Rectal smooth muscle tissue (tissue), 1 donor: ENCODE measurements around the gene RAB20.
"Not testable (repeated sequence)": the region's sequence is repeated elsewhere in the genome, so short reads cannot be mapped to it uniquely, and the experiment has no call there.

Experiments used
- H3K27ac ChIP-seq: one replicate; pipeline ENCODE4 v1.7.0; 2013; ENCODE audit warnings: low read depth, low read length, inconsistent platforms
- H3K27me3 ChIP-seq: one replicate; pipeline ENCODE4 v1.7.0; 2013; ENCODE audit warnings: low read length; ENCODE audit not compliant: control insufficient read depth, insufficient read depth
- H3K36me3 ChIP-seq: one replicate; pipeline ENCODE4 v1.7.0; 2013; ENCODE audit warnings: low read length; ENCODE audit not compliant: control insufficient read depth, insufficient read depth
- H3K4me1 ChIP-seq: one replicate; pipeline ENCODE4 v1.7.0; 2013; ENCODE audit warnings: low read length; ENCODE audit not compliant: control insufficient read depth, insufficient read depth
- H3K4me3 ChIP-seq: one replicate; pipeline ENCODE4 v1.7.0; 2013; ENCODE audit warnings: low read length
- H3K9ac ChIP-seq: one replicate; pipeline ENCODE4 v1.7.0; 2013; ENCODE audit warnings: low read length

The RAB20 gene

DNA sequence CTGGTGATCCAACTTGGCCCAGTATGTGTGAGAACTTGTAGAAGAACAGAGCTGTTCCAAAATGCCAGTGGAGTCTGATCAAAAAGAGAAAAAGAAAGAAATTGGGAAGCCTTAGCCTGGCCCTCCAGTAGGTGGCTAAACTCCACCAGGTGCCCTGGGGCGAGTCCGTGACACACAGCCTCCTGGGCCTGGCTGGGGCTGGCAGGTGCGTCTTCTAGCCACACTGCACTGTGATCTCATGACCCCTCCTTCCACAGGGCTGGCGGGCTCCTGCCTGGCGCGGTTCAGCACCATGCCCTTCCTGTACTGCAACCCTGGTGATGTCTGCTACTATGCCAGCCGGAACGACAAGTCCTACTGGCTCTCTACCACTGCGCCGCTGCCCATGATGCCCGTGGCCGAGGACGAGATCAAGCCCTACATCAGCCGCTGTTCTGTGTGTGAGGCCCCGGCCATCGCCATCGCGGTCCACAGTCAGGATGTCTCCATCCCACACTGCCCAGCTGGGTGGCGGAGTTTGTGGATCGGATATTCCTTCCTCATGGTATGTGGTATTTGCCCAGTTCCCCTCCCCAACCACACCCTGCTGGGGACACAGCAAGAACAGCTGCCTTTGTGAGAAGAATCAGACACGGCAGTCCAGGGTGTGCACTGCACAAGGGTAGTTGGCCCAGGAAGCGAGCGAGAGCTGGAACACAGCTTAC is 53.7 kb downstream of the RAB20 start:
- Histone ChIP-seq H3K27me3 (no peaks in the 10 kb centered on the region), H3K4me1 (peaks cover 7% of the 10 kb centered on the region), H3K36me3 (peaks cover 16% of the 10 kb centered on the region), H3K9ac (no peak overlapping the region), H3K4me3 (peak overlapping the region; percentile 9), H3K27ac (peak overlapping the region; percentile 12)

- Histone ChIP-seq H3K27me3 (no peaks in the 10 kb centered on the region), H3K9ac (no peak overlapping the region), H3K27ac (peak overlapping the region; percentile 53), H3K4me3 (peak overlapping the region; percentile 9), H3K4me1 (peaks cover 7% of the 10 kb centered on the region), H3K36me3 (peaks cover 18% of the 10 kb centered on the region)
Measured at GRCh38 chr13:110506859-110507566, 54.5 kb downstream of the RAB20 start.

- H3K4me3 ChIP-seq: no peak overlapping the region
- no peaks in the 10 kb centered on the region for H3K27me3 ChIP-seq
- no peak overlapping the region for H3K9ac ChIP-seq
- H3K4me1 ChIP-seq: peaks cover 7% of the 10 kb centered on the region
- H3K27ac ChIP-seq: peak overlapping the region; percentile 53
- peaks cover 24% of the 10 kb centered on the region for H3K36me3 ChIP-seq
Measured at GRCh38 chr13:110506396-110506795, 55.1 kb downstream of the RAB20 start.

DNA sequence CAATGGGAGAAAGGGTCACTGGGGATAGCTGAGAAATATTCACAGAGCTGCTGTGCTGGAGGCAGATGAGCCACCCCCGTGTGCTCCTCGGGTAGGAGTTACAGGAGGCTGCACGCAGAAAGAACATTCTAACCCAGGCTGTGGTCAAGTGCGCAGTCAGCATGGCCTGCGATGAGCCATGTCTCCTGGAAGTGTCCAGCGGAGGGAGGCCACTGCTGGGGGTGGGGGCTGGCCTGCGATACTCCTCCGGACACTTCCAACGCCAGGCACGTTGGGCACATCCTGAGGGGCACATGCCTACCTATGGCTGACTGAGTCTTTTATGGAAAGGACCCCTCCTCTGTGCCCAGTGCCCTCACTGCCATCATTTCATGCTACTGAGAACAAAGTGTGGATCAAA is 55.9 kb downstream of the RAB20 start:
- Histone ChIP-seq H3K36me3 (peaks cover 24% of the 10 kb centered on the region), H3K27me3 (no peaks in the 10 kb centered on the region), H3K9ac (no peak overlapping the region), H3K27ac (peak overlapping the region; percentile 12), H3K4me1 (peaks cover 7% of the 10 kb centered on the region), H3K4me3 (no peak overlapping the region)

- Histone ChIP-seq H3K36me3 (peaks cover 19% of the 10 kb centered on the region), H3K9ac (no peak overlapping the region), H3K4me1 (peaks cover 7% of the 10 kb centered on the region), H3K27me3 (no peaks in the 10 kb centered on the region), H3K27ac (peak overlapping the region; percentile 10), H3K4me3 (no peak overlapping the region)
Measured at GRCh38 chr13:110503979-110504499, 57.5 kb downstream of the RAB20 start.

GRCh38 chr13:110503037-110503901 is 58.3 kb downstream of the RAB20 start:
- peak overlapping the region; percentile 53 for H3K27ac ChIP-seq

DNA sequence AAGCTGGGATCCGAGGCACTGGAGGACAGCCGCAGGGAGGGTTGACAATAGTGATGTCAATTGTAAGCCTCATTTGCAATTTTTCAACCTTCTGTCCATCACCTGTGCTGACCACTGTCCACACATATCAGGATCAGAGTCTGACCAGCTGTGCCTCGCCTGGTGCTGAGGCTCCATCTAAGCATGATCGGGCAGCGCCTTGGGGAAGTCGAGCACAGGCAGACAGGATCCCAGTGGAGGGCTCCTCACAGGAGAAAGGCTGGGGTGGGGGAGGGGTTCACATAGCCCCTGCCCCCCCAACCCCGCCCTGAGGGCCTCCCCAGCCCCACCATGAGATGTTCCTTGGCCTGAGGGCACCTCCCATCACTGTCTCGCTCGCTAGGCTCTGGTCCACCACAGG is 60.3 kb downstream of the RAB20 start:
- Histone ChIP-seq H3K4me1 (no peaks in the 10 kb centered on the region), H3K9ac (no peak overlapping the region), H3K27ac (no peak overlapping the region), H3K36me3 (peaks cover 35% of the 10 kb centered on the region), H3K27me3 (no peaks in the 10 kb centered on the region), H3K4me3 (no peak overlapping the region)

More at GRCh38 chr13:110503037-110503901, 58.3 kb downstream of the RAB20 start:
- Histone ChIP-seq H3K4me3 (no peak overlapping the region), H3K27me3 (no peaks in the 10 kb centered on the region), H3K4me1 (peaks cover 7% of the 10 kb centered on the region), H3K36me3 (peaks cover 22% of the 10 kb centered on the region), H3K9ac (no peak overlapping the region)

- Histone ChIP-seq H3K36me3 (peaks cover 38% of the 10 kb centered on the region), H3K9ac (no peak overlapping the region), H3K27me3 (no peaks in the 10 kb centered on the region), H3K27ac (no peak overlapping the region), H3K4me3 (no peak overlapping the region), H3K4me1 (no peaks in the 10 kb centered on the region)
Measured at GRCh38 chr13:110500341-110500740, 61.2 kb downstream of the RAB20 start.

DNA sequence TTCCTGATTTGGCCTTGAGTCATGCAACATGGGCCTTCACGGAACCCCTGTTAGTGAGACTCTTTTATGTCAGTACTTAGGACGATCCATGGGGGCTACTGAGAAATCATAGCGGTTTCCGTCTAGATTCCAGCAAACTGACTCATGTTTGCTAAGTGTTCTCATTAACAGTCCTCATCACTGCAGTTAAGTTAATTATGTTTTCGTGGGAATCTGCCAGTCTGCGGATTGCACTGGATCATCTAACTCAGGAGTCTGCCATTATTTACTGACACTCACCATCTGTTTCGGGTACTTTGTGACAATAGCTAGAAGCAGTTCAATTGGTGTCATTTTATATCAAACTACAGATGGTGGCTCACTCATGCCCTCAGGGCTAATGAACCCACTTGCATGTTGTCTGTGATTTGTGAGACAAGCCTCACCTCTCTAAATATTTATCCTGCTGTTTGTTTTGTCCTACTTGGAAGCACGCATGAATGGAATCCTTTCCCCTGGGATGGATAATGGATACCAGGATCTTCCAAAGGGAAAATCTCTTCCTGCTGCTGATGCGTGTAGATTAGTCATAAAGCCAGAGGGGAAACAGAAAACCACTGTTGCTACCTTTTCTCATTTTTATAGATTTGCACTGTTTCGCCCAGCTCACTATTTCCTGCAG is 61.8 kb downstream of the RAB20 start:
- Histone ChIP-seq H3K27ac (no peak overlapping the region), H3K4me3 (no peak overlapping the region), H3K9ac (no peak overlapping the region), H3K4me1 (no peaks in the 10 kb centered on the region), H3K36me3 (peaks cover 42% of the 10 kb centered on the region), H3K27me3 (no peaks in the 10 kb centered on the region)

- H3K4me3 ChIP-seq: no peak overlapping the region
- H3K36me3 ChIP-seq: peaks cover 38% of the 10 kb centered on the region
- H3K9ac ChIP-seq: no peak overlapping the region
- H3K27me3 ChIP-seq: no peaks in the 10 kb centered on the region
- no peak overlapping the region for H3K27ac ChIP-seq
- H3K4me1 ChIP-seq: no peaks in the 10 kb centered on the region
Measured at GRCh38 chr13:110498765-110499164, 62.8 kb downstream of the RAB20 start.

- peaks cover 38% of the 10 kb centered on the region for H3K36me3 ChIP-seq
Measured at GRCh38 chr13:110498327-110498726, 63.2 kb downstream of the RAB20 start.

DNA sequence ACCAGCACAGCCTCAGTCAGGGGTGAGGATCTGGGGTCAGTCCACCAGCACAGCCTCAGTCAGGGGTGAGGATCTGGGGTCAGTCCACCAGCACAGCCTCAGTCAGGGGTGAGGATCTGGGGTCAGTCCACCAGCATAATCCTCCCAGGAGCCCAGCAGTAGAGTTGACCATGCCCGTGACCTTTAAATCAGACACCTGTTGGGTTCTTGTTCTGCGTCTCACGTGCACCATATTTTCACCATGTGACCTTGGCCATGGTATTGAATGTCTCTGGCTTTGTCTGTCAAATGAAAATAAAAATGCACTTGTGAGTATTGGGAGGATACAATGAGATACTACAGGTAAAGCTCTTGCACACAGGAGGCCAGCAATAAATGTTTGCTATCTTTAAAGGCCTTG is 63.6 kb downstream of the RAB20 start:
- H3K4me3 ChIP-seq, H3K4me1 ChIP-seq, H3K9ac ChIP-seq, H3K27ac ChIP-seq, H3K27me3 ChIP-seq: not testable (repeated sequence)
- H3K36me3 ChIP-seq: peaks cover 38% of the 10 kb centered on the region

More at GRCh38 chr13:110498327-110498726, 63.2 kb downstream of the RAB20 start:
- H3K9ac ChIP-seq: no peak overlapping the region
- no peaks in the 10 kb centered on the region for H3K4me1 ChIP-seq
- H3K4me3 ChIP-seq: no peak overlapping the region
- H3K27me3 ChIP-seq: no peaks in the 10 kb centered on the region
- H3K27ac ChIP-seq: no peak overlapping the region
